GM12878 (cell line): ENCODE measurements around the gene MGME1.
A peak's percentile ranks its signal among the peaks of the same experiment; 100 is the strongest.

Experiments used
- HDGF ChIP-seq: fragments of 450-650 bp; IDR thresholded peaks from 2 replicates; pipeline ENCODE4 v1.6.1; 2016; ENCODE audit warnings: antibody characterized with exemption
- MAX ChIP-seq: IDR thresholded peaks from 2 replicates; pipeline ENCODE4 v1.6.1; 2012; ENCODE audit warnings: low read depth, low read length, improper control_type of control experiment
- SIN3A ChIP-seq: IDR thresholded peaks from 2 replicates; pipeline ENCODE4 v1.6.1; 2012; ENCODE audit warnings: low read depth, low read length, improper control_type of control experiment

- 0 out of 2 replicates have a peak, but pooled peaks have one; percentile 27 for TF ChIP-seq HDGF
- no peak for TF ChIP-seq SIN3A
- no peak for TF ChIP-seq MAX
Measured at GRCh38 chr20:17956099-17956685, 12.6 kb upstream of the MGME1 start.
